GM12892 (cell line): Measurements from ENCODE around the gene GPAT3.

ENCODE experiments used
- POLR2A ChIP-seq: IDR thresholded peaks from 2 replicates; pipeline ENCODE4 v1.6.1; 2011; ENCODE audit warnings: low read depth, low read length, control low read depth
- POLR2AphosphoS5 ChIP-seq: IDR thresholded peaks from 2 replicates; pipeline ENCODE4 v1.6.1; 2011; ENCODE audit warnings: low read depth, low read length, control low read depth
- TAF1 ChIP-seq: IDR thresholded peaks from 2 replicates; pipeline ENCODE4 v1.6.1; 2011; ENCODE audit warnings: low read depth, mild to moderate bottlenecking, control low read depth, low read length, borderline replicate concordance

- no peak for TF ChIP-seq POLR2A
- TF ChIP-seq TAF1, result no peak
- no peak for TF ChIP-seq POLR2AphosphoS5
Observed at GRCh38 chr4:83646538-83647239, 110.8 kb downstream of the GPAT3 start.
